Stomach (tissue), 9 donors: ENCODE data around the gene PPP1R36. TPM values are rescaled to one million over a fixed set of nuclear protein-coding genes. Genes with fewer than 3 reads are reported as not detected.
A peak's percentile ranks its signal among the peaks of the same experiment; 100 is the strongest.

ENCODE experiments used
- DNase-seq, 2 donors: peaks; one replicate each; pipeline versions ENCODE4 v3.0.0 to v3.0.0-alpha.2; 2013 to 2019
- H3K27ac ChIP-seq, 5 donors: fragments of 200-600 bp in 4 of 5; sonication (generic) in 4 of 5; one replicate each; pipeline ENCODE4 v1.5.1; 2013 to 2019; ENCODE audit warnings: mild to moderate bottlenecking in 1 of 5, moderate library complexity in 1 of 5
- H3K27me3 ChIP-seq, 3 donors: fragments of 200-600 bp; sonication (generic); one replicate each; pipeline ENCODE4 v1.5.1; 2017 to 2019; ENCODE audit warnings: mixed run types in 1 of 3
- H3K36me3 ChIP-seq, 4 donors: fragments of 200-600 bp; sonication (generic); 1 replicate in 3 of 4; 2 replicates in 1 of 4; pipeline ENCODE4 v1.5.1; 2016 to 2019
- H3K4me1 ChIP-seq, 4 donors: fragments of 200-600 bp; sonication (generic); one replicate each; pipeline ENCODE4 v1.5.1; 2016 to 2019
- H3K4me3 ChIP-seq, 4 donors: fragments of 200-600 bp; sonication (generic) in 3 of 4; one replicate each; pipeline ENCODE4 v1.5.1; 2016 to 2019; ENCODE audit warnings: mild to moderate bottlenecking in 1 of 4
- H3K9me3 ChIP-seq, 4 donors: fragments of 200-600 bp; sonication (generic); one replicate each; pipeline ENCODE4 v1.5.1; 2016 to 2019
- EP300 ChIP-seq: sonication (generic); formaldehyde crosslinking; IDR thresholded peaks from one replicate; pipeline ENCODE4 v1.6.1; 2017; ENCODE audit warnings: antibody characterized with exemption
- POLR2A ChIP-seq, 4 donors: fragments of 450-650 bp; IDR thresholded peaks; one replicate each; pipeline ENCODE4 v1.6.1; 2016; ENCODE audit warnings: antibody characterized with exemption in 4 of 4, control low read depth in 2 of 4, mild to moderate bottlenecking in 1 of 4, moderate library complexity in 1 of 4
- POLR2AphosphoS5 ChIP-seq, 3 donors: sonication (generic); formaldehyde crosslinking; IDR thresholded peaks; one replicate each; pipeline ENCODE4 v1.6.1; 2016; ENCODE audit warnings: antibody characterized with exemption in 3 of 3
- whole genome bisulfite sequencing, 5 donors: extraction: QIAGEN DNeasy Blood & Tissue Kit in 3 of 5; methylation state at CpG; one replicate each; pipeline versions ENCODE4 v1.1.5 to v1.1.7; 2013 to 2018; 5-methylcytosine and 5-hydroxymethylcytosine counted together
- intact Hi-C: fragments of 100-400 bp; cut with DNase I; formaldehyde crosslinking; loops from one replicate; pipeline ENCODE4 v1.15.1; 2023; ENCODE audit warnings: low total_unique reads
- polyA plus RNA-seq, 3 donors: library from polyadenylated mRNA; stranded (reverse); fragments of 200-250 nt; gene quantifications; one replicate each; pipeline ENCODE4 v1.2.3, GENCODE V29; 2013
- total RNA-seq, 5 donors: library from RNA; depleted of rRNA; stranded (reverse); fragments of >200 nt; gene quantifications; one replicate each; pipeline versions ENCODE4 v1.1.0 to v1.2.3, GENCODE V29; 2014 to 2016
- TF ChIP-seq, protein P1 (sequence below), 7 experiments: fragments of 450-650 bp in 4 of 7; fragments of 200-600 bp in 3 of 7; sonication (generic) in 3 of 7; IDR thresholded peaks; one replicate each; pipeline ENCODE4 v1.5.1; 2016 to 2019; ENCODE audit warnings: antibody characterized with exemption in 7 of 7, control low read depth in 2 of 7, mild to moderate bottlenecking in 1 of 7
- donor health status: healthy with polysubstance abuse.
- donor health status: Bipolar disorder and iron deficiency.
- donor health status: healthy.

The PPP1R36 gene
- total and polyA plus RNA-seq, 8 donors, result 3.2 to 13.1 (median 6.2) TPM; not detected in 3

DNA sequence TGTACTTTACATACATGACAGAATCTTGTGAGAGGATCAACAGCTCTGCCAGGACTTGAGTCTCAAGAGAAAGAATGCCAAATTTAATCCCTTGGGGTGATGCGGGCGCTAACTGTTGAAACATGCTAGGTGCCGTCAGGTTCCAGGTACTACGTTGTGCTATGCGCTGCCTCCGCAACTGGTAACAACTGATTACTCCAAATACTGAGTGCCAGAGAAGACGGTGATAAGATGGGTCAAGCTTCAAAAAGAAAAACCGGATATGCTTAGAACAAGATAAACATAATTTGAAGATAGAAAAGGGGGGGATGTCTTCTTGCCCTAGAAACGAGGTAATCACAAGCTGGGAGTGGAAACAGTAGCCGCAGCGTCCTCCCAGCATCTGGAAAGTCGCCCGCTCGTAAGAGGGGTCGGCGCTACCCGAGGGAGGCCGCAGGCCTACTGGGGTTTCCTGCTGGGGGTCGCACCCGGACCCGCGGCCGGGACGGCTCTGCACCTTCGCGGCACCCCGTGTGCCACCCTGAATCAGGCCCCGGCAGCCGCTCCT is 46.8 kb upstream of the PPP1R36 start:
- Histone ChIP-seq H3K4me3 (peak overlapping the region; percentile 60 to 88 (median 72)), H3K36me3 (peaks cover 0 to 12% (median 0%) of the 10 kb centered on the region in 4 donors), H3K9me3 (no peaks in the 10 kb centered on the region), H3K27me3 (no peaks in the 10 kb centered on the region), H3K4me1 (peaks cover 46 to 67% (median 55%) of the 10 kb centered on the region in 4 donors), H3K27ac (peak overlapping the region; percentile 93 to 100 (median 99))
- TF ChIP-seq, protein P1, sequence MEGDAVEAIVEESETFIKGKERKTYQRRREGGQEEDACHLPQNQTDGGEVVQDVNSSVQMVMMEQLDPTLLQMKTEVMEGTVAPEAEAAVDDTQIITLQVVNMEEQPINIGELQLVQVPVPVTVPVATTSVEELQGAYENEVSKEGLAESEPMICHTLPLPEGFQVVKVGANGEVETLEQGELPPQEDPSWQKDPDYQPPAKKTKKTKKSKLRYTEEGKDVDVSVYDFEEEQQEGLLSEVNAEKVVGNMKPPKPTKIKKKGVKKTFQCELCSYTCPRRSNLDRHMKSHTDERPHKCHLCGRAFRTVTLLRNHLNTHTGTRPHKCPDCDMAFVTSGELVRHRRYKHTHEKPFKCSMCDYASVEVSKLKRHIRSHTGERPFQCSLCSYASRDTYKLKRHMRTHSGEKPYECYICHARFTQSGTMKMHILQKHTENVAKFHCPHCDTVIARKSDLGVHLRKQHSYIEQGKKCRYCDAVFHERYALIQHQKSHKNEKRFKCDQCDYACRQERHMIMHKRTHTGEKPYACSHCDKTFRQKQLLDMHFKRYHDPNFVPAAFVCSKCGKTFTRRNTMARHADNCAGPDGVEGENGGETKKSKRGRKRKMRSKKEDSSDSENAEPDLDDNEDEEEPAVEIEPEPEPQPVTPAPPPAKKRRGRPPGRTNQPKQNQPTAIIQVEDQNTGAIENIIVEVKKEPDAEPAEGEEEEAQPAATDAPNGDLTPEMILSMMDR (IDR thresholded peaks at IDR 0.05), result no peak
- TF ChIP-seq EP300 (no peak), POLR2AphosphoS5 (IDR thresholded peaks at IDR 0.05) (no peak), POLR2A (IDR thresholded peaks at IDR 0.05) (no peak)
- DNase-seq, result peak; percentile 43 to 74
- intact Hi-C loops, result no loop called here
- WGBS, 5 donors, result 0 to 1% (median 0%) methylated on average over 23 to 29 of the region's 29 CpGs

DNA sequence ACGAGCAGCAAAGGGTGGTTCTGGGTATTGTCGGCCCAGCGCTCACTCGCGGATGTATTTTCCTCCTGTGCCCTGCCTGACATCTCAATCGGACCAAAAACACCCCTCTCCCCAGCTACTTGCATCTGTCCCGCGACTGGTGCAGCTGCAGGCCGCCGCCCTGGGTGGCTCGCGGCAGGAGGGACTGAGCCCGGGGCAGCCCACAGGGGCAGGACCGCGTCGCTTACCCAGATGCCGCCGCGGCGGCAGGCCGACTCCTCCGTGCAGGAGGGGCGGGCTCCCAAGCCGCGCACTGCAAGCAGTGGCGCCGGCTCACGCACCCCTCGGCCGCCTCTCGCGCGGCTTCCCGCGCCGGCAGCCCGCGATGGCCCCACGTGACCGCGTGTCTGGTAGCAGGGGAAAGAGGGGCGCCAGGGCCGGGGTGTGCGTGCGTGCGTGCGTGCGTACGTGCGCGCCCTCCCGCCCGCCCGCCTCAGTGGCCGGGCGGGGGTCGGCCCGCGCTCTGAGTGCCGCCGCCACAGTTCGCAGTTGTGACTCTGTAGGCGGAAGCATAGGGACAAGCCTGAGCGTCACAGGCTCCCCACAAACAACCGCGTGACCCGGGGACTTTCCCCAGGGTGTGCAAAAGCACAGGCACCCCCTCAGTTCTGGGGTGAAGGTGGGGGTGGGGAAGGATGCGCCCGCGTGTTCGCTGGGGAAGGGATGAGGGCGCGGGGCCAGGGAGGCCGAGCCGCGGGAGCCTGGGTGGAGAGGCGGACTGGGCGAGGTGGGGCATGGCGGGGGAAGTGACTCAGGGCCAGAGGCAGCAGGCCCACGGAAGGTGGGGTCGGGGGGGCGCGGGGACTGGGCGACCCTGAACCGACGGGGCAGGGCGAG is 46.1 kb upstream of the PPP1R36 start, which contains the start of gene ZBTB25:
TSS of gene ZBTB25 (minus strand) at position 405 of the 876 bp plus-strand sequence. CDS start 13,305 bp downstream, outside the sequence.
- Histone ChIP-seq H3K9me3 (no peaks in the 10 kb centered on the region), H3K4me3 (peak within 1 kb of the TSS; percentile 60 to 88 (median 72)), H3K4me1 (peaks cover 47 to 71% (median 60%) of the 10 kb centered on the region in 4 donors), H3K27ac (peak within 1 kb of the TSS; percentile 93 to 100 (median 99)), H3K36me3 (peaks cover 0 to 5% (median 0%) of the 10 kb centered on the region in 4 donors), H3K27me3 (no peaks in the 10 kb centered on the region)
- 0 to 1% (median 0%) methylated on average over 38 to 87 of the region's 87 CpGs for WGBS, 5 donors
- intact Hi-C loops, result no loop called here
- TF ChIP-seq POLR2A (IDR thresholded peaks at IDR 0.05) (no peak), POLR2AphosphoS5 (IDR thresholded peaks at IDR 0.05) (peak in 2 of 3 donors; percentile 86 to 89)
- TF ChIP-seq, protein P1 (IDR thresholded peaks at IDR 0.05), result no peak
- peak; percentile 89 to 98 for DNase-seq

DNA sequence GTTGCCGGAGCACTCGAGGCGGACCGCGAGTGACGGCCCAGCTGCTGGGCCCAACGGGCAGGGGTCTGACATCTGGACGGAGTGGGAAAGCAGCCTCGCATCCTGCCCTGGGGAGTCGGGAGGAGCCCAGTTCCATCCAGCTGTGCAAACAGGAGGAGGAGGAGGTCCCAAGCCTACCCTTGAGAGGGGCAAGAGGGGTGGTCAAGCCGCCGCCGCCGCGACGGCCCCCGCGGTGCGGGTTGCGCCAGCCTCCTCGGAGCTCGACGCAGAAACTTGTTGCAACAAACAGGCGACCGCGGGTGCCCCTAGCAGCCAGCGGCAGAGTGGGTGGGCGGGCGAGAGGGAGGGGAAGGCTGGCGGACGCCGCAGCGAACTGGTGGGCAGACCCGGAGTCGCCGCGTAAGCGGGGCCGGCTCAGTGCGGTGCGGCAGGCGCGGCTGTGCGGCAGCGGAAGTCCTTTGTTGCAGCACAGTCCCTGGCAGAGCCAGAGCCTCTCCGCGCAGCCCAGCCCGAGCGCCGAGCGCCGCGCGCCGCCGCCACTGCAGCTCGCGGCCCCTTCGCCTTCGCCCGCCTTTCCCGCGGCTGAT is 45.4 kb upstream of the PPP1R36 start, which contains the start of gene ZBTB1:
TSS of gene ZBTB1 (plus strand) at position 461 of the 587 bp plus-strand sequence. CDS start 16,735 bp downstream, outside the sequence.
- 0 to 1% (median 1%) methylated on average over 42 to 62 of the region's 63 CpGs for WGBS, 5 donors
- H3K9me3 ChIP-seq, result no peaks in the 10 kb centered on the region
- peaks cover 47 to 76% (median 62%) of the 10 kb centered on the region in 4 donors for H3K4me1 ChIP-seq
- DNase-seq, result peak; percentile 83 to 95
- H3K4me3 ChIP-seq, result peak within 1 kb of the TSS; percentile 60 to 88 (median 72)
- H3K27me3 ChIP-seq, result no peaks in the 10 kb centered on the region
- intact Hi-C loops, result no loop called here
- peak within 1 kb of the TSS; percentile 93 to 100 (median 99) for H3K27ac ChIP-seq
- H3K36me3 ChIP-seq, result no peaks in the 10 kb centered on the region
- peak in 1 of 4 donors; percentile 74 for TF ChIP-seq POLR2A (IDR thresholded peaks at IDR 0.05)
- TF ChIP-seq POLR2AphosphoS5 (IDR thresholded peaks at IDR 0.05), result peak; percentile 49 to 96 (median 94)
- TF ChIP-seq, protein P1 (IDR thresholded peaks at IDR 0.05), result no peak
